Kidney epithelial cell (primary cell): ENCODE data around the gene CLMP. TPM values are rescaled to one million over a fixed set of nuclear protein-coding genes. Genes with fewer than 3 reads are reported as not detected.

Experiments
- DNase-seq: peaks from one replicate; pipeline ENCODE4 v3.0.0-alpha.2; 2010; ENCODE audit warnings: low read depth
- H3K27me3 ChIP-seq: 2 replicates; pipeline ENCODE4 v1.6.0; 2011; ENCODE audit warnings: low read length; ENCODE audit not compliant: control insufficient read depth, insufficient read depth
- H3K36me3 ChIP-seq: 2 replicates; pipeline ENCODE4 v1.5.1; 2011; ENCODE audit warnings: low read length; ENCODE audit not compliant: control insufficient read depth, insufficient read depth
- H3K4me3 ChIP-seq: 2 replicates; pipeline ENCODE4 v1.5.1; 2011; ENCODE audit warnings: low read depth, mild to moderate bottlenecking, control low read depth, low read length
- CTCF ChIP-seq: IDR thresholded peaks from 2 replicates; pipeline ENCODE4 v1.5.1; 2011; ENCODE audit warnings: mild to moderate bottlenecking, moderate library complexity, low read length, control low read depth, inconsistent platforms; ENCODE audit not compliant: insufficient read depth, poor library complexity, severe bottlenecking
- total RNA-seq: library from RNA; depleted of rRNA; stranded (reverse); fragments of >200 nt; gene quantifications from 2 replicates; pipeline ENCODE4 v1.2.3, GENCODE V29; 2015

The CLMP gene
- total RNA-seq, 1 donor from 2014 or later: 6.4 TPM

- DNase-seq: no peak
- TF ChIP-seq CTCF: no peak
- Histone ChIP-seq H3K4me3 (no peak overlapping the region), H3K36me3 (no peaks in the 10 kb centered on the region), H3K27me3 (no peaks in the 10 kb centered on the region)
Observed at GRCh38 chr11:123180166-123180565, 14.9 kb downstream of the CLMP start.

GRCh38 chr11:123179586-123179985 is 15.5 kb downstream of the CLMP start:
- DNase-seq: no peak
- Histone ChIP-seq H3K27me3 (no peaks in the 10 kb centered on the region), H3K4me3 (no peak overlapping the region), H3K36me3 (no peaks in the 10 kb centered on the region)
- no peak for TF ChIP-seq CTCF

- DNase-seq: no peak
- Histone ChIP-seq H3K36me3 (no peaks in the 10 kb centered on the region), H3K27me3 (no peaks in the 10 kb centered on the region), H3K4me3 (no peak overlapping the region)
- no peak for TF ChIP-seq CTCF
Observed at GRCh38 chr11:123178186-123178585, 16.9 kb downstream of the CLMP start.

- Histone ChIP-seq H3K36me3 (no peaks in the 10 kb centered on the region), H3K4me3 (no peak overlapping the region), H3K27me3 (no peaks in the 10 kb centered on the region)
- no peak for DNase-seq
- no peak for TF ChIP-seq CTCF
Observed at GRCh38 chr11:123176785-123177184, 18.3 kb downstream of the CLMP start.

- Histone ChIP-seq H3K4me3 (no peak overlapping the region), H3K27me3 (no peaks in the 10 kb centered on the region), H3K36me3 (no peaks in the 10 kb centered on the region)
- TF ChIP-seq CTCF: no peak
- peak; percentile 77 for DNase-seq
Observed at GRCh38 chr11:123174196-123175183, 20.6 kb downstream of the CLMP start.
